GM18498 (cell line): ENCODE results near the gene SERINC4.
"Not testable (repeated sequence)": the region's sequence is repeated elsewhere in the genome, so short reads cannot be mapped to it uniquely, and the experiment has no call there.

Experiments
- ATAC-seq: cut with Tn5 transposase; IDR thresholded peaks from one replicate; pipeline ENCODE4 v1.9.1; 2021; ENCODE audit warnings: mild to moderate bottlenecking, moderate library complexity; ENCODE audit not compliant: unreplicated experiment

The SERINC4 gene

DNA sequence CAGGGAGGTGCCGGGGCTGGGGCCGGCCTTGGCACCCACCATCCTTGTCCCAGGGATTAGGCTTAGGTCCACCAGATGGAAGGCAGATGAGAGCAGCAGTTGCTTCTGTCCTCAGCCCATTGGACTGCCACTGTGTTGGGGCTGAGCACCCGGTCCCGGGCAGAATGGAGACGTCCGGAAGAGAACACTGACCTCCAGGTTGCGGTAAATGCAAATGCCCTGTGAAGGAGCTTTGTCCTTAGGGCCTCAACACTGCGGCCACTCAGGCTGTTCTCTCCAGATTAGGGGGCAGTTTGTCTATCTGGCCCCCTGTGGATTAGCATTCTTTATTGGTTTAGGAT is at the start of gene SERINC4:
SERINC4 (minus strand) TSS at position 276 of the 341 bp plus-strand sequence; CDS start at position 42, 234 bp downstream.
- peak; percentile 7 for ATAC-seq

DNA sequence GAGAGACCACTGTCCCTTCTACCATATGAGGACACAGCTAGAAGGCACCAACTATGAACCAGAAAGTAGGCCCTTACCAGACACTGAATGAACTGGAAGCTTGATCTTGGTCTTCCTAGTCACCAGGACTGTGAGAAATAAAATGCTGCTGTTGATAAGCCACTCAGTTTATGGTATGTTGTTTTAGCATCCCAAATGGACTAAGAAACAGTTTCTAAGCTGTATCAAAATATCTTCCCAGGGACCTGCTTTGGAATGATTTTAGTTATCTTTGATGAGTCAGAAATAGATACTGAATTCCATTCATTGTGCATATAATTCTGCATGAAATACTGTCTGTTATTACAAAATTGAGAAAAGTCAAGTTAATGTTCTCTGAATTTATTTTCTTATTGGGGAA is 45.4 kb upstream of the SERINC4 start:
- ATAC-seq, result no peak

DNA sequence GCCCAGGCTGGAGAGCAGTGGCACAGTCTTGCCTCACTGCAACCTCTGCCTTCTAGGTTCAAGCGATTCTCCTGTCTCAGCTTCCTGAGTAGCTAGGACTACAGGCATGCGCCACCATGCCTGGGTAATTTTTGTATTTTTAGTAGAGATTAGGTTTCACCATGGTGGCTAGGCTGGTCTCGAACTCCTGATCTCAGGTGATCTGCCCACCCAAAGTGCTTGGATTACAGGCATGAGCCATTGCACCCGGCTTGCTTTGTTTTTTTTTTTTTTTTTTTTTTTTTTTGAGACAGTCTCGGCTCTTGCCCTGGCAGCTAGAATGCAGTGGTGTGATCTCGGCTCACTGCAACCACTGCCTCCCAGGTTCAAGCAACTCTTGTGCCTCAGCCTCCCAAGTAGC is 32.5 kb upstream of the SERINC4 start:
- ATAC-seq, result not testable (repeated sequence)

DNA sequence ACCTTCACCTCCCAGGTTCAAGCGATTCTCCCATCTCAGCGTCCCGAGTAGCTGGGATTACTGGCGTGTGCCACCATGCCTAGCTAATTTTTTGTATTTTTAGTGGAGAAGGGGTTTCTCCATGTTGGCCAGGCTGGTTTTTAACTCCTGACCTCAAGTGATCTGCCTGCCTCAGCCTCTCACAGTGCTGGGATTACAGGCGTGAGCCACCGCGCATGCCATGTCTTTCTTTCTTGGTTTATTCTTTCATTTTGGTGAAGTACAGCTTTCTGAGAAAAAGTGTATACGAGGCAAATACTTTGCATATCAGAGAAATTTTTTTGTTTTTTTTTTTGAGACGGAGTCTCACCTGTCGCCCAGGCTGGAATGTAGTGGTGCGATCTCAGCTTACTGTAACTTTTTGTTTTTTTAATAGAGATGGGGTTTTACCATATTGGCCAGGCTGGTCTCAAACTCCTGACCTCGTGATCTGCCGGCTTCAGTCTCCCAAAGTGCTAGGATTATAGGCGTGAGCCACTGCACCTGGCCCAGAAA is 31.6 kb upstream of the SERINC4 start:
- not testable (repeated sequence) for ATAC-seq

DNA sequence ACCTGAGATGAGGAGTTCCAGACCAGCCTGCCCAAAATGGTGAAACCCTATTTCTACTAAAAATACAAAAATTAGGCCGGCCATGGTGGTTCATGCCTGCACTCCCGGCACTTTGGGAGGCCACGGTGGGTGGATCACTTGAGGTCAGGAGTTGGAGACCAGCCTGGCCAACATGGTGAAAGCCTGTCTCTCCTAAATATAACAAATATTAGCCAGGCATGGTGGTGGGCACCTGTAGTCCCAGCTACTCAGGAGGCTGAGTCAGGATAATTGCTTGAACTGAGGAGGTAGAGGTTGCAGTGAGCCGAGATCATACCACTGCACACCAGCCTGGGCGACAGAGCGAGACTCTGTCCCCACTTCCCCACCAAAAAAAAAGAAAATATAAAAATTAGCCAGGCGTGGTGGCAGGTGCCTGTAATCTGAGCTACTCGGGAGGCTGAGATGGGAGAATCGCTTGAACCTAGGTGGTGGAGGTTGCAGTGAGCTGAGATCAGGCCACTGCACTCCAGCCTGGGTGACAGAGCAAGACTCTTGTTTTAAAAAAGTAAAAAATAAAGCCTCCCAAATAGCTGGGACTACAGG is 30.8 kb upstream of the SERINC4 start:
- ATAC-seq, result not testable (repeated sequence)

DNA sequence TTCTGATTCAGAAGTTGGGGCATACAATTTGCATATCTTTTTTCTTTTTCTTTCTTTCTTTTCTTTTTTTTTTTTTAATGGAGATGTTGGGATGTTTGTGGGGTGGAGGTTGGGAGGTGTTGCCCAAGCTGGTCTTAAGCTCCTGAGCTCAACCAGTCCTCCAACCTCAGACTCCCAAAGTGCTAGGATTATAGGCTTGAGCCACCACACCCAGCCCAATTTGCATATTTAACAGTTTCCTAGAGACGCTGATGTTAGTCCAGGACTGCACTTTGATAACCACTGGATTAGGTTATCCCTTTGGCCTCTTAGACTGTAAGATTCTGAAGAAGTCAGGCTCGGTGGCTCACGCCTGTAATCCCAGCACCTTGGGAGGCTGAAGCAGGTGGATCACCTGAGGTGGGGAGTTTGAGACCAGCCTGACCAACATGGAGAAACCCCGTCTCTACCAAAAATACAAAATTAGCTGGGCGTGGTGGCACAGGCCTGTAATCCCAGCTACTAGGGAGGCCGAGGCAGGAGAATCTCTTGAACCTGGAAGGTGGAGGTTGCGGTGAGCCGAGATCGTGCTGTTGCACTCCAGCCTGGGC is 30.0 kb upstream of the SERINC4 start:
- ATAC-seq, result not testable (repeated sequence)

DNA sequence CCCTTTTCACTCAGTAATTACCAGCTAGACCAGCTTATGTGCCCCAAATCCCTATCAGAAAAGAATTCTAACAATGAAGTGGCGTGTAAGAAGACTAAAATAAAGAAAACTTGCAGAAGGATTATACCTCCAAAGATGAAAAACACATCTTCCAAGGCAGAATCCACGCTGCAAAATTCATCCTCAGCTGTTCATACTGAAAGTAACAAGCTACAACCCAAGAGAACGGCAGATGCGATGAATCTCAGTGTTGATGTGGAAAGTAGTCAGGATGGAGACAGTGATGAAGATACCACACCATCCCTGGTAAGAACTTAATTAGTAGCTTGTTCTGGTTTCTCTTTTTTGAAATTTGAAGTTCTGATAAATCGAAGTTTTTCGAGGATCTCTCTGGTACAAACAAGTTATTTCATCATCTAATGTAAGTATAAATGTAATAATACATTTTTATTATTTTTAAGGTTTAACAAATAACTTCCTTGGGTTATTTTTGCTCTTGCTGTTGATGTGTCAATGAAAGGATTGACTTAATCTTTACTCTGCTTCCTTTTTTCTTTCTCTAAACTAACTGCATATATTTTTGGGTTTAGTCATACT is 28.1 kb upstream of the SERINC4 start:
- no peak for ATAC-seq

DNA sequence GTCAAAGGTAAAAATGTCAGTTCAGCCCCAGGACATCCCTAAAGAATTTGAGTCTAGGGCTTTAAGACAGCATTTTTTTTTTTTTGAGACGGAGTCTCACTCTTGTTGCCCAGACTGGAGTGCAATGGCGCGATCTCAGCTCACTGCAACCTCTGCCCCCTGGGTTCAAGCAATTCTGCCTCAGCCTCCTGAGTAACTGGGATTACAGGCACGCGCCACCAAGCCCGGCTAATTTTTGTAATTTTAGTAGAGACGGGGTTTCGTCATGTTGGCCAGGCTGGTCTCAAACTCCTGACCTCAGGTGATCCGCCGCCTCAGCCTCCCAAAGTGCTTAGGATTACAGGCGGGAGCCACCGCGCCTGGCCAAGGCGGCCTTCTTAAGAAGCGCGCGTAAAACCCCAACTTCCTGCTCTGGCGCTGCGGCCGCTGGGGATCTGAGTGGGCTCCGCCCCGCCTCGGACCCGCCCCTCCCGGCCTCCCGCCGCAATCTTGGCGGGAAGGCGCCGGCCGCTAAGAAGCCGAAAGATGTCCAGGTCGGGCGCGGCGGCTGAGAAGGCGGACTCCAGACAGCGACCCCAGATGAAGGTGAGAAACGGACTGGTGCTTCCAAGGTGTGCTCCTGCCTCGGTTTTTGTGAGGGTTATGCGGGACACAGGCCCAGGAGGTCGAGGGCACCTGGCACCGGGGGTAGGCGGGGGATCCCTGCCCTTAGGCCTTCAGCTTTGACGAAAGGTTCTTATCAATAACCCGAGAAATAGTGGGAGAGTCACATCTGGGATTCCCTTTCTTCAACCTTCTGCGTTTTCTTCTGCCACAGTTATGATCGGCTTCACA is 26.7 kb upstream of the SERINC4 start, which contains the start of gene WDR76:
WDR76 (plus strand) TSS at position 495 of the 834 bp plus-strand sequence; CDS start at position 526, 31 bp downstream.
- peak; percentile 74 for ATAC-seq

DNA sequence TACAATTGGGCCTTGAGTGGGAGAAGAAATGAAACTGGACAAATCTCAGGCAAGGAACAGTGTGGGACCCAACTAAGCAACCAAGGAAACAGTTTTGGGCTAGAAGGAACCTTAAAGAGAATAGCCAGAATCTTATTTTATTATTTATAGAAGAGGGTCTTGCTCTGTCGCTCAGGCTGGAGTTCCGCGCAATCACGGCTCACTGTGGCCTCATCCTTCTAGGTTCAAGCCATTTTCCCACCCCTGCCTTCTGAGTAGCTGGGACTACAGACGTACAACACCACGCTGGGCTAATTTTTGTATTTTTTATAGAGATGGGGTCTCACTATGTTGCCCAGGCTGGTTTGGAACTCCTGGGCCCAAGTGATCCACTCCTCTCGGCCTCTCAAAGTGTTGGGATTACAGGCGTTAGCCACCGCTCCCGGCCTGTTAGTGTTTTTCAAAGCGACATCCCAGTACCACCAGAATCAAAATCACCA is 26.0 kb upstream of the SERINC4 start:
- no peak for ATAC-seq

DNA sequence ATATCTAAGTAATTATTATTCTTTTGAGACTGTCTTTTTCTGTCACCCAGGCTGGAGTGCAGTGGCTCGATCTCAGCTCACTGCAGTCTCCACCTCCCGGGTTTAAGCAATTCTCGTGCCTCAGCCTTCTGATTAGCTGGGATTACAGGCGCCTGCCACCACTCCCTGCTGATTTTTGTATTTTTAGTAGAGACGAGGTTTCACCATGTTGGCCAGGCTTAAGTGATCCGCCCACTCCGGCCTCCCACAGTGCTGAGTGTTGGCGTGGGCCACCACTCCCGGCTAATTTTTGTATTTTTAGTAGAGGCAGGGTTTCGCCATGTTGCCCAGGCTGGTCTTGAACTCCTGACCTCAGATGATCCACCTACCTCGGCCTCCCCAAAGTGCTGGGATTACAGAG is 25.3 kb upstream of the SERINC4 start:
- ATAC-seq, result not testable (repeated sequence)

DNA sequence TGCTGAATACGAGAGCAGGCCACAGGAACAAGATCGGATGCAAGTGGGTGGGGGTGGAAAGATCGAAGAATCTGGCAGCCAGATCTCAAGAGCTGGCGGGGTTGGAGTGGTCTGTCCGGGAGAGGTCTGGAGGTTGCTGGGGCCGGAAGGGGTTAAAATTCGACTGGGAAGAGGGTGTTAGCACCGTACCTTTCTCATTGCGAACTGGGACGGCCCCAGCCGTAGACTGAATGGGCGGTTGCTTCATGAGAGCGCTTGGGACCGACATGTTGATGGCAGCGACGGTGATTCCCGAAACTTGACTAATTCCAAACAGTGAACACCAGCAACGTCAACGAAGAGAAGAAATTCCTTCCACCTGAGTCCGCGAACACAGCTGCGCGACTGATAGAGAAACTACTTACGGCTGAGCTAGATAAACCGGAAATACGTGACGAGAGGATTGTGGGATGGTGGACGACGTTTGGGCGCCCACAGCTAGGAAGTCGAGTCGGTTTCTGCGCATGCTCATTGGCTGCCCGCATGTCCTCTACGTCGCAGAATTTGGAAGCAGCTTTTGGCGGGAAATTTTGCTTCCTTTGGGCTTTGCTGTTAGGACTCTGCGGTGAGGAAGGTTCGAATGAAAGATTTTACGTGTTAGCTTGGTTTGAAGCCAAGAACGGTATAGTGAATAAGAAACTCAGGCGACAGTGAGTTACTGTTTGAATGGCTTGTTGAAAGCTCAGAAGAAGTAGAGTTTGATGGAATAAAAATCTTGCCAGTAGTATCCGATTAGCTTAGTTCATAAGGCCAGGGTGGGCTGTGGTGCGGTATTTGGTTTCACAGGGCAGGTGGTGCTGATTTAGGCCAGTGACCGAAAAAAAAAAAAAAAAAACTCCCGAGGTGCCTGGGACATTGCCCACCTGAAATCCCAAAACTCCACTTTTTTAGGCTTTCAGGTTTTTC is 24.6 kb upstream of the SERINC4 start, which contains the start of gene MFAP1:
MFAP1 (minus strand) TSS at position 389 of the 945 bp plus-strand sequence; CDS start at position 268, 121 bp downstream.
- ATAC-seq, result peak; percentile 76

DNA sequence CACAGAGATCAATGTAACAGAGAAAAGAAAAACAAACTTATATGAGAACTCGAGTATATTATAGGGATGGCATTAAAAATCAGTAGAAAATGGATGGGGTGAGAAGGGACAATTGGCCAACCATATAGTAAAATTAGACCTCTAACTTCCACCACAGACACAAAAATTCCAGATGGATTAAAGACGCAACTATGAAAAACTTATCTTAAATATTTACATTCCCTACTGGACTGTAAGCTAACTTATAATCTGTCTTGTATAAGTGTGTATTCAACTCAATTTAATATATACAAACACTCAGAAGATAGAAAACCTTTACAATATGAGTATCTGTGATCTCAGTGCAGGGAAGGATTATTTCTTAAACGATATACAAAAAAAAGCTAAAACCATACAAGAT is 21.5 kb upstream of the SERINC4 start:
- no peak for ATAC-seq

DNA sequence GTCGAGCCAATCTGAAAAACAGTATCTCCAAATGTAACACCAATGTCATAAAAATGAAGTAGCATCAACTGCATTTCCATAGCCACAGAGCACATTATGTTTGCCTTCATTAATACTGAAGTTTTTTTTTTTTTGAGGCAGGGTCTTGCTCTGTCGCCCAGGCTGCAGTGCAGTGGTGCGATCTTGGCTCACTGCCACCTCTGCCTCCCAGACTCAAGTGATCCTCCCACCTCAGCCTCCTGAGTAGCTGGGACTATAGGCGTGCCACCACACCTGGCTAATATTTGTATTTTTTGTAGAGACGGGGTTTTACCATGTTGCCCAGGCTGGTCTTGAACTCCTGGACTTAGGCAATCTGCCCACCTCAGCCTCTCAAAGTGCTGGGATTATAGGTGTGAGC is 15.0 kb upstream of the SERINC4 start:
- ATAC-seq, result not testable (repeated sequence)

DNA sequence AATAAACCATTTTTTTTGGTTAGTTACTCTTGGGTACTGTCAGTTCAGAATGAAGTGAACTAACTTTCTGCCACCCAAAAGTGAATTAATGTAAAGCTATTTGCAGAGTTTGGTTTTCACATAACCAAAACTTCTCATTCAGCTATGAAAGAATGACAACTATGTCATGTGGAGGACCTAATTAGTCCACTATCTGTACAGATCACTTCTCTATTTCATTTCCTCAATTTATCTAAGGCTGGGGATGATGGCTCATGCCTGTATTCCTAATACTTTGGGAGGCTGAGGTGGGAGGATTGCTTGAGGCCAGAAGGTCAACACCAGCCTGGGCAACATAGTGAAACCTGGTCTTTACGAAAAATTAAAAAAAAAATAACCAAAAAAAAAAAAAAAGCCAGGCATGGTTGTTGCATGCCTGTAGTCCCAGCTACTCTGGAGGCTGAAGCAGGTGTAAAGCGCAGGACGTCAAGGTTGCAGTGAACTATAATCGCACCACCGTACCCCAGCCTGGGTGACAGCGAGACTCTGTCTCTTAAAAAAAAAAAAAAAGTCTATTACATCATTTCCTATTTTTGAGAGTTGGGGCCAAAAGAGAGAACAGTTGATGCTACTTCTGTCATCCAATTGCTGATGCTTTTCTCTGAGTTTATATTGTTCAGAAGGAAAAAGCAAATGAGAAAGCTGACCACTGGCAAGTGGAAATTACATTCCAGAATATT is 9.1 kb upstream of the SERINC4 start:
- ATAC-seq, result peak; percentile 65

DNA sequence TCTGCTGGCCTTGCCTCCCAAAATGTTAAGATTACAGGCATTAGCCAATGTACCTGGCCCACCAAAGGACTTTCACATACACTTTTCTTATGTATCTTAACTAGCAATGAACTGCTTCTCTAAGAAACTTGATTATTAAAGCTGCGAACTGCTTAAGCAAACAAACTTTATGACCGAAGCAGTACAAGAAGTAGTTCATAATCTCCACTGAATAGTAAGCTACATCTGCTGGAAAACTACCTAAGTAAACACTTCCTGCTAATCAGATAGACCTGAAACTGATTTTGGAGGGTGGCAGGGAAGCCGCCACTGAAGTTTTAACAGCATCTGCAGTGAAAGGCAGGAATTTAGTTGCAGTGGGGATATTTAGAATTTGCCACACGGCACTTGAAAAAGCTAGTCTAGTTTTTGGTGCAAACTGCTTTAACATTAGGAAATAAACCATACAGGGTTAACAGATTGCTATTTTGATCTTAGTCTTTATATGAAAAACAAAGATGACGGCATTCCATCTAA is 8.5 kb upstream of the SERINC4 start:
- ATAC-seq, result no peak

DNA sequence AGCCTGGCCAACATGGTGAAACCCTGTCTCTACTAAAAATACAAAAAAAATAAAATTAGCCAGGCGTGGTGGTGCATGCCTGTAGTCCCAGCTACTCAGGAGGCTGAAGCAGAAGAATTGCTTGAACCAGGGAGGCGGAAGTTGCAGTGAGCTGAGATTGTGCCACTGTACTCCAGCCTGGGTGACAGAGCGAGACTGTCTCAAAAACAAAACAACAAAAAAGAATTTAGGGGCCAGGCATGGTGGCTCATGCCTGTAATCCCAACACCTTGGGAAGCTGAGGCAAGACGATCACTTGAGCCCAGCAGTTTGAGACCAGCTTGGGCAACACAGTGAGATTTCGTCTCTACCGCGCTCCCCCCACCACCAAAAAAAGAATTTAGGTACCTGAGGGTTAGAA is 2.7 kb upstream of the SERINC4 start:
- not testable (repeated sequence) for ATAC-seq

DNA sequence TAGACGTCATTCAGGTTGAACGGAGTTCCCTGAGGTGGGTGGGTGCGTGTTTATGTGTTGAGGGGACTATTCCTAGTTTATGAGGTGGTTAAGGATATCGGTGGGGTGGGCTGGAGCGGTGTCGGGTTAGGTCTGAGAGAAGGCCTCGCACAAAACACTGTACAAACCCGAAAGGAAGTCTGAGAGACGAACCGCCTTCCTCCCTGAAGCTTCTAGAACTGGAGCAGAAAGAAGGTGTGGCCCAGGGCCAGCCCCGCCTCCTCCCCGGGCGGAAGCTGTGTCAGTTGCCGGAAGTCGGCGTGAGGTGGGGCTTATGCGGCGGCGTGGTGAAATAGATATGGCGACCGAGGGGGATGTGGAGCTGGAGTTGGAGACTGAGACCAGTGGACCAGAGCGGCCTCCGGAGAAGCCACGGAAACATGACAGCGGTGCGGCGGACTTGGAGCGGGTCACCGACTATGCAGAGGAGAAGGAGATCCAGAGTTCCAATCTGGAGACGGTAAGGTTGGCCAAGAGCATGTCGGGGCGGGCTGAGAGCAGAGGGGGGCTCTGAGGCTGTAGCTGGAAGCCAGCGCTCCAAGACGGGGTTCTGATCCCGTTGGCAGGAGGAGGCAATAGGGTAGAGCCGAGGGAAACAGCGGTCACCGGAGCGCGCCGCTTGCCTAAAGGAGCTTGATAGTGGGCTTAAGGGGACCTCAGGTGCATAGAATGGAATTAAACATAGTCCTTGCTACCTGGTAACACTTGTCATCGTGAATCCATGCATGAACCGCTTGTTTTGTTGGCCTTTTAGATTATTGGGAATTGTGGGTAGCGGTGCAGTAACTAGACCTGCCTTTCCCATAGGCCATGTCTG is 494 bp upstream of the SERINC4 start, which contains the start of gene HYPK:
HYPK (plus strand) TSS at position 314 of the 856 bp plus-strand sequence; CDS start at position 338, 24 bp downstream.
- ATAC-seq, result peak; percentile 87
